ENCODE data around the gene CRHBP. TPM values are rescaled to one million over a fixed set of nuclear protein-coding genes. Genes with fewer than 3 reads are reported as not detected.
"Not testable (repeated sequence)": the region's sequence is repeated elsewhere in the genome, so short reads cannot be mapped to it uniquely, and the experiment has no call there.

The CRHBP gene
- total RNA-seq, 1 experiment from 2014 or later: not detected

DNA sequence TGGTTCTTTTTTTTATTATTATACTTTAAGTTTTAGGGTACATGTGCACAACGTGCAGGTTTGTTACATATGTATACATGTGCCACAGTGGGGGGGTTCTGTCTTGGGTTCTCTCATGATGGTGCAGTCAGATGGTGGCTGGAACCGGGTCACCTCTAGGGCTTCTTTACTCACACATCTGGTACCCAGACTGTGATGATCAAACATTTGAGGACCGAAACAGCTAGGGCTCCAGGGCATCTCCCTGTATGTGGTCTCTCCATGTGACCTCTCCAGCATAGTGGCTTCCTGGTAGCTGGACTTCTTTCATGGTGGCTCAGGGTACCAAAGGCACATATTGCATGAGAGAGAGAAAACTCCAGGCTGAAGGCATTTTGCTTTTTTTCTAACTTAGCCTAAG is 9.8 kb upstream of the CRHBP start:
- CTCF ChIA-PET: no interaction called here
- no peak overlapping the region for H3K4me2 ChIP-seq

DNA sequence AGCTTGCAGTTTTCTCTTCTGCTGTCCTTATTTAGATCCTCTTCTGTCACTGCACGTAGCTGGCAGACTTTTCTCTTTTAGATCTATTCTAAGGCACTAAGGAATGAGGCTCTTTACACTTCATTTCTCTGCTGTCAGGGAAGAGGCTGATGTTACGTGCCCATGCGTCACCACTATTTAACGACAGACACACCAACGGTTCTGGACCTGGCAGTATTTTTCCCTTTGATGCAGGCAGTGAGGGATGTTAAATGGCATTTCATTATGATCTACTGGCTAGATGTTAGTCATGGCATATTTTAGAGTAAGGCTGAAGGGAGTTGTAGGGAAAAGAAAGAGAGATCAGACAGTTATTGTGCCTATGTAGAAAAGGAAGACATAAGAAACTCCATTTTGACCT is 8.2 kb upstream of the CRHBP start:
- POLR2A ChIA-PET (ENCODE audit: unreplicated experiment): no interaction called here
- TF ChIP-seq CTCF (conservative IDR thresholded peaks at IDR 0.05) (no peak), EZH2 (IDR thresholded peaks at IDR 0.05; ENCODE audit: low read depth) (no peak)
- Histone ChIP-seq H3K4me3 (no peak overlapping the region), H3F3A (ENCODE audit: insufficient read depth, low read depth) (no peaks in the 10 kb centered on the region), H3K27me3 (ENCODE audit: insufficient read depth, low read depth) (no peaks in the 10 kb centered on the region), H3K79me2 (ENCODE audit: low read depth) (no peaks in the 10 kb centered on the region), H2AFZ (no peak overlapping the region), H3K4me2 (no peak overlapping the region), H4K20me1 (ENCODE audit: insufficient read depth) (no peaks in the 10 kb centered on the region), H3K4me1 (replicated peaks; ENCODE audit: insufficient read depth) (no peaks in the 10 kb centered on the region), H3K36me3 (ENCODE audit: low read depth) (no peaks in the 10 kb centered on the region), H3K27ac (no peak overlapping the region), H3K9me3 (ENCODE audit: insufficient read depth, low read depth) (no peaks in the 10 kb centered on the region), H3K9me2 (ENCODE audit: insufficient read depth) (no peaks in the 10 kb centered on the region)
- CTCF ChIA-PET: no interaction called here
- no TSS peak for BruUV-seq (replicated peaks)
- intact Hi-C loops (cut with micrococcal nuclease; ENCODE audit: unreplicated experiment): no loop called here
- no peak for DNase-seq

More for the DNA sequence above, 9.8 kb upstream of the CRHBP start:
- Histone ChIP-seq H3K79me2 (ENCODE audit: low read depth) (no peaks in the 10 kb centered on the region), H3F3A (ENCODE audit: insufficient read depth, low read depth) (no peaks in the 10 kb centered on the region), H3K9me3 (ENCODE audit: insufficient read depth, low read depth) (no peaks in the 10 kb centered on the region), H2AFZ (no peak overlapping the region), H4K20me1 (ENCODE audit: insufficient read depth) (no peaks in the 10 kb centered on the region), H3K36me3 (ENCODE audit: low read depth) (no peaks in the 10 kb centered on the region), H3K27me3 (ENCODE audit: insufficient read depth, low read depth) (no peaks in the 10 kb centered on the region), H3K9me2 (ENCODE audit: insufficient read depth) (no peaks in the 10 kb centered on the region), H3K4me1 (replicated peaks; ENCODE audit: insufficient read depth) (no peaks in the 10 kb centered on the region), H3K4me3 (no peak overlapping the region), H3K27ac (no peak overlapping the region)
- intact Hi-C loops (cut with micrococcal nuclease; ENCODE audit: unreplicated experiment): no loop called here
- TF ChIP-seq EZH2 (IDR thresholded peaks at IDR 0.05; ENCODE audit: low read depth) (no peak), CTCF (conservative IDR thresholded peaks at IDR 0.05) (no peak)
- POLR2A ChIA-PET (ENCODE audit: unreplicated experiment): no interaction called here
- no peak for DNase-seq
- BruUV-seq (replicated peaks): no TSS peak

DNA sequence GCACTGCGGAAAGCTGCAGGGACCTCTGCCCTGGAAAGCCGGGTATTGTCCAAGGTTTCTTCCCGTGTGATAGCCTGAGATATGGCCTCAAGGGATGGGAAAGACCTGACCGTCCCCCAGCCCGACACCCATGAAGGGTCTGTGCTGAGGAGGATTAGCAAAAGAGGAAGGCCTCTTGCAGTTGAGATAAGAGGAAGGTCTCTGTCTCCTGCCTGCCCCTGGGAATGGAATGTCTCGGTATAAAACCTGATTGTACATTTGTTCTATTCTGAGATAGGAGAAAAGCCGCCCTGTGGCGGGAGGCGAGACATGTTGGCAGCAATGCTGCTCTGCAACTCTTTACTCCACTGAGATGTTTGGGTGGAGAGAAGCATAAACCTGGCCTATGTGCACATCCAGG is 7.6 kb upstream of the CRHBP start:
- intact Hi-C loops (cut with micrococcal nuclease; ENCODE audit: unreplicated experiment); H2AFZ ChIP-seq; BruUV-seq (replicated peaks); H3K9me3 ChIP-seq (ENCODE audit: insufficient read depth, low read depth); H3K36me3 ChIP-seq (ENCODE audit: low read depth); H3K27me3 ChIP-seq (ENCODE audit: insufficient read depth, low read depth); DNase-seq; H3K4me2 ChIP-seq; H3F3A ChIP-seq (ENCODE audit: insufficient read depth, low read depth); H3K4me3 ChIP-seq; H3K27ac ChIP-seq; H3K79me2 ChIP-seq (ENCODE audit: low read depth); POLR2A ChIA-PET (ENCODE audit: unreplicated experiment); H4K20me1 ChIP-seq (ENCODE audit: insufficient read depth); H3K9me2 ChIP-seq (ENCODE audit: insufficient read depth); CTCF ChIA-PET; H3K4me1 ChIP-seq (replicated peaks; ENCODE audit: insufficient read depth): not testable (repeated sequence)

DNA sequence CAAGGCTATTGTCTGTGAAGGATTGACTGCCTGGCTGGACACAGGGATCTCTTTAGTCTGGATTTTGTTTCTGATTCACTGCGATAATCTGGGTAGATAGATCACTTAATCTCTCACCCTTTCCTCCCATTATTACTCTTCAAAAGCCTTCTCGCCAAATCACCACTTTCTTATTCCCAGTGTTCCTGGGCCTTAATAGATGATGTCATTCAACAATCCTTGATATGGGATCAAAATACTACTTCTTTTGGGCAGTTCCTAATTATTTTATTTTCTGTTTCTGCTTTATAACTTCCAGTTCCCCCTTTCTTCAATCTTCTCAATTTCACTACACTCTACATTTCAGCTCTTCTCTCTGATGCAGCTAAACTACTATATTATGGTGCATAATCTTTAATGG is 6.8 kb upstream of the CRHBP start:
- Histone ChIP-seq H3K9me3 (ENCODE audit: insufficient read depth, low read depth) (no peaks in the 10 kb centered on the region), H3K27me3 (ENCODE audit: insufficient read depth, low read depth) (no peaks in the 10 kb centered on the region), H3K4me3 (no peak overlapping the region), H3K4me2 (no peak overlapping the region), H3F3A (ENCODE audit: insufficient read depth, low read depth) (no peaks in the 10 kb centered on the region), H3K9me2 (ENCODE audit: insufficient read depth) (no peaks in the 10 kb centered on the region), H2AFZ (no peak overlapping the region), H3K36me3 (ENCODE audit: low read depth) (no peaks in the 10 kb centered on the region), H3K79me2 (ENCODE audit: low read depth) (no peaks in the 10 kb centered on the region), H4K20me1 (ENCODE audit: insufficient read depth) (no peaks in the 10 kb centered on the region), H3K4me1 (replicated peaks; ENCODE audit: insufficient read depth) (no peaks in the 10 kb centered on the region), H3K27ac (no peak overlapping the region)
- DNase-seq: no peak
- CTCF ChIA-PET: no interaction called here
- TF ChIP-seq EZH2 (IDR thresholded peaks at IDR 0.05; ENCODE audit: low read depth): no peak
- no peak for TF ChIP-seq CTCF (conservative IDR thresholded peaks at IDR 0.05)
- intact Hi-C loops (cut with micrococcal nuclease; ENCODE audit: unreplicated experiment): no loop called here
- POLR2A ChIA-PET (ENCODE audit: unreplicated experiment): interaction anchor here (0.5 kb wide), 1 partner anchor 81 kb away, joined by 4 read pairs; no protein-coding TSS in a partner anchor
- no TSS peak for BruUV-seq (replicated peaks)

Measured in PC-9 (cell line).